Measurements from ENCODE around the gene PGLYRP4.
"Not testable (repeated sequence)": the region's sequence is repeated elsewhere in the genome, so short reads cannot be mapped to it uniquely, and the experiment has no call there.

The PGLYRP4 gene

DNA sequence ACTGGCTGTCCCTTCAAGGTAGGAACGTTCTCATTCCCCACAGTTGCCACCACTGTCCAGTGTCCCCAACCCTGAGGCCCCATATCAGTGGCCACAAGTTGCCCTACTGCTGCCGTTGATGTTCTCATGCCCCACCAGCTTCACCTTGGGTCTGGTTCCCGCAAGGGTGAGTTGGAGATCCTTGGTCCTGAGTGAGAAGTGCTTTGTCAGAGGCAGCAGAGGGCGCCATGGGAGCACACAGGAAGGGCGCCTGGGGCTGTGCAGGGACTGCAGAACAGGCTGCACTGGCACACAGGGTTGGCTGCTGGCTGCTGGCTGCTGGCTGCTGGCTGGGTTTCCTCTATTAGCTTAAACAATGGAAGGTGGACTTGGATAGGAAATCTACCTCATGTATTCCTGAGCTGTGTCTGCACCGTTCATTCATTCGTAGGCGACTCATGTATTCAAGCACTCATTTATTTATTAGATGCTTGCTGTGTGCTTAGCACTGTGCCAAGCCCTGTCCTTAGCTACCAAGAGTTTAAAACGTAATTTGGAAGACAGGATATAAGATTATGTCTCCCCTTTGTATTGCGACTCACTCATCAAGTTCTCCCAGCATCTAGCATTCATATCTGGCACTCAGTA, 6.9 kb upstream of the PGLYRP4 start:
- no peak for DNase-seq

DNA sequence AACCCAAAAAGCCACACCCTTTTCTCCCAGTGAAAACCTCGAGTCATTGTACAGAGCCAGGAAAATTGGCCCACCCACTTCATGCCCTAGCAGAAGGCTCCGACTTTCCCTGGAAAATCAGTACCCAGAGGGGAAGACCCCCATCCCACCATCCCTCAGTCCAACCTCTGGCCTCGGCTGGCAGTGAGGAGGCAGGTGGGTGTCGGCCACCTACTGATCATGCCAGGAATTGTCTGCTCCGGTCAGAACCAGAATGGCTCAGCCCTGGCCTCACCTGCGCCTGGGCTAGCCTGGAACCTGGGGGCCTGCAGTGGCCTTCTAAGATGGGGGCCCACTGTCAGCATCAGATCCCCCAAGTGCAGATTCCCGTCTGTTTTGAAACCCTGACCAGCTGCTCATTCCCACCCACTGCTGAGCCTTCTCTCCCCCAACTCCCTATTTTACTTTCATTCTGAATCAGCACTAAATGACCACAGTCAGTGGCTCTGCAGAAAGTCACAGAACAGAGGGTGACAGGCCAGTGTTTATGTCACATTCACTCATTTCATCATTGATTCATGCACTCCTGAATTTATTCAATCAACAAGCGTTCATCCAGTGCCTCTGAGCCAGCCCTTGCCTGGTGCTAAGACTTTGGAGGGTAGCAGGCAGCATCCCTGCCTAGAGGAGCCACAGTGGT, 6.0 kb upstream of the PGLYRP4 start:
- DNase-seq: no peak

DNA sequence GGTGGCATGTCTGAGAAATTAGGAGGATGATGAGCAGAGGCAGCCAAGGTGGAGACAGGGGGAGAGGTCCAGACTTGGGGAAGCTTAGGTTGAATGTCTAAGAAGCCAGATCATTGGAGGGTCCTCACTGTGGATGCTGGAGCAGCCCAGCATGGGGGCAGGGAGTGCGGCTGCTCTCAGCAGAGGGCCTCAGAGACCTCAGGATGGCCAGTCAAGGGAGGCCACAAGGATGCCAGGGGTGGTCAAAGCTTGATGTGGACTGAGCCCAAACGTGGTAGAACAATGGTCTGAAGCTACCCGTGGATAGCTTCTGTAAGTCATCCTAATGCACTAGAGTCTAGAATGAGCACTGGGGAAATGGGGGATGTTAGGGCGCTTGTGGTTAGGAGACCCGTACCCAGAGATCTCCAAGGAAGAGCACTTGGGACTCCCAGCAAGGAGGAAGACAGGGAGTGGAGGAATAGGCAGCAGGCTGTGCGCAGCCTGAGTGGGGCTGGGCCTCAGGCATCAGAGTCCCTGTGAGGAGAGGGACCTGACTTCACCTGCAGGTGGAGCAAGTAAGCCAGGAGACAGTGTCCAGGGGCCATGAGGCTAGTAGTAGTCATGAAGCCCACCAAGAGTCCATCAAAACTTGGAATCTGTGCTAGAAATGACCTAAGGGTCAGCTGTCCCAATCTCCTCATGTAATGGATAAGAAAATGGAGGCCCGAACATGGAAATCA, 4.7 kb upstream of the PGLYRP4 start:
- DNase-seq: no peak

DNA sequence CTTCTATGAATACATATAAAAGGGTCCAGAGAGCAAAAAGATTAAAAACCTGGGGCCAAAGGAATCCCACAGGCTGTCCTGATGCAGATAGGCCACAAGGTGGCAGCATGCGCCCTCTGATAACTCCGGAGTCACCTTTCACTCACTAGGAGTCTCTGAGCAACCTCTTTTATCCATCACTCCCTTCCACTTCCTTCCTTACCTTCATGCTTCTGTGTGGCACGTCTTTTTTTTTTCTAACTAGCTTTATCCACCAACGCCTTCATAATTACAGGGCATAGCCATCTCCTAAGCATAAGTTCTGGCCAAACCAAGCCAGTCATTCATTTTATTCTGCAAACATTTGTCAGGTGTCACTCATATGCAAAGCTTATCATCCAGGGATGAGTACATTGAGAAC, 3.9 kb upstream of the PGLYRP4 start:
- DNase-seq: peak; percentile 61

- no peak for DNase-seq
Measured at GRCh38 chr1:153350321-153350957, 1.8 kb upstream of the PGLYRP4 start.

DNA sequence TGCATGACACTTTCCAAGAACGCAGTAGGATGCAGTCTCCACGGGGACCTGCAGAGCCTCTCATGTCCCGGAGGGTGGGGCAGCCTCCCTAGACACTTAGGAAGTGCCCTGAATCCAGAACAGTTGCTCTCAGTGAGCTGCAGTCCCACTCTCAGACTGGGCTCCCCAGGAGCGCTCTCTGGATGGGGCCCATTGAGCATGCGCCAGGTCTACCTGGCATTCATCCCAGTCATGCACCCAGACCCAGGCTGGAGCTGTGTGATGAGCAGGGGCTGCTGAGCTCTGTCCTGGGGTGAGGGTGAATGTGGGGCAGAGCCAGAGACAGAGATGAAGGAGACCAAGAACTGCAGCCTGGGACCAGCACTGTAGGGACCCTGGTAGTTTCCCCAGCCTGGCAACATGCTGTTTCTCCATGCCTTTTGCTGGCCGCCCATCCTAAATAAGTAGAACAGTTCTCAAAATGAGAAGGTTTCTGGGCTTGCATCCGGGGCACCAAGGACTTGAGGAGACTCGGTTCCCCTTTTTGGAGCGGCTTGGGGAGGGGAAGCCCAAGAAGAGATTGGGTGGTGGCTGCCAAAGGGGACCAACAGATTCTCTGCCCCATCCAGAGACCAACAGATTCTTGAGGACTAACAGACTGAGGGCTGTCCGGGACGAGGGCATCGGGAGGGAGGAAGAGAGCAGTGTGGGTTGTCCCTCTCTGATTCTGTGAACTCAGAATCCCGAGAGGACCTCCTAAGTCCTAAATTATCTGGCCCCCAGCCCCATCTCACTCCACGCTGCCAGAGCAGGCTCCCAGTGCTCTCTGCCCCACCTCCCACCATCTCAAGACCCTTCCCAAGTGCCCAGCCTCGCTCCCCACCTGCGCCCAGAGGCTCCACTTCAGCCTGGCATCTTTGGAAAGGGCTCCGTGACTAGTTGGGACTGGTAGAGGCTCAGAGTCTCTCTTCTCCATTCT, 1.0 kb upstream of the PGLYRP4 start:
- DNase-seq: no peak

- no peak for DNase-seq
Measured at GRCh38 chr1:153347856-153348255, 785 bp downstream of the PGLYRP4 start.

DNA sequence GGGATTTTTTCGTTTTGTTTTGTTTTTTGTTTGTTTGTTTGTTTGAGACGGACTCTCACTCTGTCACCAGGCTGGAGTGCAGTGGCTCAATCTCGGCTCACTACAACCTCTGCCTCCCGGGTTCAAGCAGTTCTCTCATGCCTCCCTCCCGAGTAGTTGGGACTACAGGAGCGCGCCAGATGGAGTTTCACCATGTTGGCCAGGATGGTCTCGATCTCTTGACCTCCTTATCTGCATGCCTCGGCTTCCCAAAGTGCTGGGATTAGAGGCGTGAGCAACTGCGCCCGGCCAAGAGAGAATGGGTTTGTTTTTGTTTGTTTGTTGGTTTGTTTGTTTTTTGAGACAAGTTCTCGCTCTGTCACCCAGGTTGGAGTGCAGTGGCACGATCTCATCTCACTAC, 1.6 kb downstream of the PGLYRP4 start:
- DNase-seq: not testable (repeated sequence)

DNA sequence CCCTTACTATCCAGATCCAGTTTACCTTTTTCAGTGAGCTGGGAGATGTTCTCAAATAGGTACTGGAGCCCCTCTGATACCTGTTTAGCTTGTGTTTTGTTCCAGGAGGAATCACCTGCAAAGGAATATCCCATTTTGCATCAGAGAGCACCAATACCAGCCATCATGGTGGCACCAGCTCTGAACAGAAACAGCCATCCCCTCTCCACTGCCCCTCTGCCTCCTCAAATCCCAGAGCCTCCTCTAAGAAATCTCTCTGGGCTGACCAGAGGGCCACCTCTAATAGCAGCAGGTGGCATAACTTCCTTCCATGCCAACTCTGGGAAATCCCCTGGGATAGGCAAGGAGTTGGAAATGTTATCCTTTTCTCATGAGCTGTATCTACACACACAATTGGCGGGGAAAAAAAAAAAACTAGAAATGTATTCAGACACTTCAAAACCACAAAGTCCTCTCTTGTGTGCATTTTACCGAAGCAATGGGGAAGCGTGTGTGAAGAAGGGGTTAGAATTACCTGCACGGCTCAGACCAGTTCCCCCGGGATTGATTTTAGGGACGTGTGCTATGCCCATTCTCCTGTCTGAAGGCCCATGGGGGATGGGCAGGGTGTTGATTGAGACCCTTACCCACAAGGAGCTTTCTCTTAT, 2.4 kb downstream of the PGLYRP4 start:
- no peak for DNase-seq

- peak; percentile 5 for DNase-seq
Measured at GRCh38 chr1:153345187-153346076, 3.2 kb downstream of the PGLYRP4 start.

DNA sequence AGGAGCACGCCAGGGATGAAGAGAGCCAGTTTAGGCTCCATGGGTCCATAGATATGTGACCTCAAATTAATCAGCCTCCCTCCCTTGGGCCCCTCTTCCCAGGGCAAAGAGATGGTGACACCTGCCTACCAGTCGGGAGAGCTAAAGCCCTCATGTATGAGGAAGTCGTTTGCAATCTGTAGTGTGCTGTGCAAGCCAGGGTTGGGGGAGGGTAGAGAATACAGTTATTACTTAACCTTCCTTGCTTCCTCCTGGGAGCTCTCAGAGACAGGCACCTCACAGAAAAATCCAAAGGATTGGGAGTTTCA, 4.0 kb downstream of the PGLYRP4 start:
- DNase-seq: no peak

DNA sequence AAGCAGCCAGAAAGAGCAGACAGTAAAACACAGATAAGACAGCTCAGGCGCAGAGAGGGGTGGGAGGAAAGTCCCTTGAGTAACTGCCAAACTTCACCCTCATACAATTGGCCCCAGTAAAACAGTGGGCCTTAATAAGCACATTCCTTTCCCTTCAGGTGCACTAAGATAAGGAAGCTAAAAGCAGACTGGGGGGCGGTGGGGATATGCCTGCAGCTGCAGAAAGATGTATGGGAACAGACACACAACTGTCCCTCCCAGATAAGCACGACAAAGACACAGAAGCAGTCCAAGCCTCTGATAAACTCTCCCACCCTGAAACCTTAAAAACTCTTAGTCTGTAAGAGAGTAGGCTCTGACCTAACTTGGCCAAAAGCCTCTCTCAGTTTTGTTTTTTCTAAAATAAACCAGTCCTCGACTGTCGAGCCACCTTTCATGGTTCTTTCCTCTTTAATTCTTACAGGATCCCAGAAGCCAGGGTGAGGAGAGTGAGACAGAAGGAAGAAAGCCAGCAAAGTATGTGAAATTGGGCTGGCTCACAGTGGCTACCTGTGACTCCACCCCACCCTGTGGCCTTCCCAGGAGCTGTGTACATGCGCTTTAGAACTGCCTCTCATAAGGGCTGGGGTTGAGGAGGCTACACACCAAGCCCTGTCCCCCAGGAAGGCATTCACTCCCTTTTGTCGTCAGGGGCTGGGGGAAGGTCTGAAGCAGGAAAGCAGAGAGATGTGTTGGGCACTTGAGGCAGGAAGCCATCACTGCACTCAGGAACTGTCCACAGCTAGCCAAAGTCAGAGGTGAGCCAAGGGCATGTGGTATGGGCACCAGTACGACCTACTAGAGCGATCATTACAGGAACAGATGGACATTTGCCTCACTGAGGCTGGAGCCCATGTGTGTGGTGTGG, 4.6 kb downstream of the PGLYRP4 start:
- no peak for DNase-seq

- DNase-seq: no peak
Measured at GRCh38 chr1:153343040-153343681, 5.5 kb downstream of the PGLYRP4 start.

DNA sequence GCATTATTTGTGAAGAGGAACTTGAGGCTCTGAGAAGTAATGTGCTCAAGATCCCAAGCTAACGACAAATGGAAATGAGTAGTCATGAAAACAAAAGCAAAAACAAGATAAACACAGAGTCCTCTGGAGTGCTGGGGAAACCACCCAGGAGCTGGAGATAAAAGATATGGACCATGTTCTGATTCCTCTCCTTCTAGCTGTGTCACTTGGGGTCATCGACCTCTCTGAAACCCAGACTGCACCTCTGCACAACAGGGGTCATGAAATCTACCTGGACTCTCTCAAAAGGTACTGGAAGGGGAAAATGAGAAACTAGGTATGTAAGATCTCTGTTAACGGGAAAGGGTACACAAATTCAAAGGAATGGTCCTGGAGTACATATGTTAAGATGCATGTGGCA, 6.5 kb downstream of the PGLYRP4 start:
- no peak for DNase-seq

- DNase-seq: no peak
Measured at GRCh38 chr1:153341431-153341934, 7.2 kb downstream of the PGLYRP4 start.

DNA sequence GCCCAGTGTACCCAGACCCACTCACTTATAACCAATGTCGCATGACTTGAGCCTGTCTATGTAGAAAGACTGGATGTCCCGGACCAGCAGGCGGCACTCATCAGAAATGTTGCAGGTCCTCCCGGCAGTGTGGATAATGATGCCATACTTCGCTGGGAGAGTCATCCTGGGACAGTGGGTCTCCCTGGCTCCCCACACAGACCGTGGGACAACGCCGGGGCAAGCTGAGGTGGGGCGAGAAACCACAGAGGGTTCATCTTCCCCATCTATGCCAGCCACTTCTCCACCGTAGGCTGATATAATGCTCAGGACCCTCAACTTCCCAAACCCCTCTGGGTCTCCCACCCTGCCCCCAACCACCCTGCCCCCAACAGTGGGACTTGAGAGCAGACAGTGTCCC, 8.3 kb downstream of the PGLYRP4 start:
- DNase-seq: no peak

GRCh38 chr1:153339802-153340201, 8.8 kb downstream of the PGLYRP4 start:
- no peak for DNase-seq

GRCh38 chr1:153337980-153338853, 10.4 kb downstream of the PGLYRP4 start:
- no peak for DNase-seq
